HepG2 (cell line): ENCODE results near the gene NFRKB. TPM values are rescaled to one million over a fixed set of nuclear protein-coding genes. Genes with fewer than 3 reads are reported as not detected.

Experiments
- GABPA ChIP-seq, 2 experiments: IDR thresholded peaks; 2 replicates each; pipeline ENCODE4 v1.6.1; 2011 to 2016; ENCODE audit warnings: low read depth in 2 of 2, low read length in 1 of 2, missing biosample characterization in 1 of 2, missing genetic modification characterization in 1 of 2
- HOMEZ ChIP-seq: IDR thresholded peaks from 2 replicates; pipeline ENCODE4 v1.6.1; 2016; ENCODE audit warnings: low read depth
- MAFG ChIP-seq: sonication (generic); formaldehyde crosslinking; IDR thresholded peaks from 2 replicates; pipeline ENCODE4 v1.5.1; 2020; ENCODE audit warnings: mild to moderate bottlenecking, missing genetic modification reagents
- NCOA5 ChIP-seq: sonication (generic); formaldehyde crosslinking; IDR thresholded peaks from 2 replicates; pipeline ENCODE4 v1.4.0; 2020; ENCODE audit warnings: missing genetic modification reagents
- PPARG ChIP-seq: conservative IDR thresholded peaks from 2 replicates; pipeline ENCODE4 v1.6.1; 2016; ENCODE audit warnings: missing biosample characterization, missing genetic modification reagents
- REST ChIP-seq, 2 experiments: IDR thresholded peaks; 2 replicates each; pipeline ENCODE4 v1.6.1; 2011 to 2012; ENCODE audit warnings: low read length in 2 of 2, borderline replicate concordance in 1 of 2, low read depth in 1 of 2, mild to moderate bottlenecking in 1 of 2, moderate library complexity in 1 of 2
- USF2 ChIP-seq, 2 experiments: sonication (generic) in 1 of 2; formaldehyde crosslinking in 1 of 2; IDR thresholded peaks; 2 replicates each; pipeline versions ENCODE4 v1.5.1 to v1.6.1; 2011 to 2020; ENCODE audit warnings: borderline replicate concordance in 1 of 2, low read depth in 1 of 2, low read length in 1 of 2, mild to moderate bottlenecking in 1 of 2, missing genetic modification reagents in 1 of 2, moderate library complexity in 1 of 2
- ZBTB46 ChIP-seq: sonication (generic); formaldehyde crosslinking; IDR thresholded peaks from 2 replicates; pipeline ENCODE4 v1.4.0; 2020; ENCODE audit warnings: mild to moderate bottlenecking, missing genetic modification reagents, borderline replicate concordance
- ZNF18 ChIP-seq: sonication (generic); formaldehyde crosslinking; IDR thresholded peaks from 2 replicates; pipeline ENCODE4 v1.8.0; 2022; ENCODE audit warnings: mild to moderate bottlenecking, missing genetic modification reagents; ENCODE audit not compliant: insufficient replicate concordance
- ZNF180 ChIP-seq: sonication (generic); formaldehyde crosslinking; IDR thresholded peaks from 2 replicates; pipeline ENCODE4 v1.4.0; 2020; ENCODE audit warnings: low read depth, missing genetic modification reagents, borderline replicate concordance
- ZNF230 ChIP-seq: sonication (generic); formaldehyde crosslinking; IDR thresholded peaks from 2 replicates; pipeline ENCODE4 v1.4.0; 2020; ENCODE audit warnings: mild to moderate bottlenecking, missing genetic modification reagents
- ZNF510 ChIP-seq: sonication (generic); formaldehyde crosslinking; IDR thresholded peaks from 2 replicates; pipeline ENCODE4 v1.4.0; 2020; ENCODE audit warnings: low read depth, mild to moderate bottlenecking, missing genetic modification reagents
- ZNF839 ChIP-seq: sonication (generic); formaldehyde crosslinking; IDR thresholded peaks from 2 replicates; pipeline ENCODE4 v1.4.0; 2020; ENCODE audit warnings: missing genetic modification reagents, mild to moderate bottlenecking, borderline replicate concordance
- ZSCAN25 ChIP-seq: sonication (generic); formaldehyde crosslinking; IDR thresholded peaks from 2 replicates; pipeline ENCODE4 v1.8.0; 2022; ENCODE audit warnings: mild to moderate bottlenecking, missing genetic modification reagents
- ZZZ3 ChIP-seq: sonication (generic); formaldehyde crosslinking; IDR thresholded peaks from 2 replicates; pipeline ENCODE4 v1.4.0; 2020; ENCODE audit warnings: missing genetic modification reagents, mild to moderate bottlenecking, borderline replicate concordance
- polyA plus RNA-seq, 8 experiments: library from polyadenylated mRNA; depleted of rRNA in 3 of 8; stranded (reverse) in 7 of 8; unstranded in 1 of 8; fragments of >200 nt; fragmentation: Illumina TruSeq in 4 of 8; extraction: Trizol in 4 of 8; gene quantifications; 2 replicates each; pipeline versions ENCODE4 v1.2.1 to v1.2.3, GENCODE V29; 2011 to 2016; ENCODE audit warnings: low read depth in 4 of 8, missing spikeins in 1 of 8, mixed read lengths in 1 of 8; ENCODE audit not compliant: insufficient read depth in 1 of 8
- total RNA-seq, 5 experiments: library from RNA; depleted of rRNA; stranded (reverse); fragments of >200 nt; fragmentation: Illumina TruSeq; extraction: Trizol; gene quantifications; 2 replicates each; pipeline ENCODE4 v1.2.3, GENCODE V29; 2016; ENCODE audit warnings: low read depth in 1 of 5

NFRKB gene
- total and polyA plus RNA-seq, 2 of the 13 experiments (the other 11 are each of a cell fraction or from before 2014, with no cell fraction given), result 22.9 to 23.7 TPM

- no peak for TF ChIP-seq ZNF180
- peak; percentile 44 for TF ChIP-seq ZNF18 (CRISPR knock-in tag)
- no peak for TF ChIP-seq PPARG (CRISPR knock-in tag)
- TF ChIP-seq HOMEZ (CRISPR knock-in tag), result no peak
- TF ChIP-seq USF2 (IDR thresholded peaks at IDR 0.05; ENCODE audit: low read depth, low read length), result no peak
- 0 out of 2 replicates have a peak, but pooled peaks have one; percentile 23 for TF ChIP-seq USF2 (CRISPR knock-in tag; IDR thresholded peaks at IDR 0.05; ENCODE audit: borderline replicate concordance)
- no peak for TF ChIP-seq MAFG (CRISPR knock-in tag)
- no peak for TF ChIP-seq ZNF510 (CRISPR knock-in tag)
- no peak for TF ChIP-seq ZSCAN25
- TF ChIP-seq ZZZ3 (CRISPR knock-in tag), result no peak
- TF ChIP-seq GABPA (IDR thresholded peaks at IDR 0.05; ENCODE audit: low read depth, low read length), result 0 out of 2 replicates have a peak, but pooled peaks have one; percentile 16
- TF ChIP-seq GABPA (CRISPR knock-in tag; IDR thresholded peaks at IDR 0.05; ENCODE audit: low read depth), result no peak
- no peak for TF ChIP-seq ZNF839
- no peak for TF ChIP-seq NCOA5 (CRISPR knock-in tag)
- 0 out of 4 replicates have a peak, but pooled peaks of 1 of the 2 experiments have one; percentile 12 for TF ChIP-seq REST (IDR thresholded peaks at IDR 0.05; ENCODE audit: borderline replicate concordance in 1 of 2, low read depth in 1 of 2, low read length in 2 of 2)
- no peak for TF ChIP-seq ZBTB46 (CRISPR knock-in tag)
- 0 out of 2 replicates have a peak, but pooled peaks have one; percentile 55 for TF ChIP-seq ZNF230 (CRISPR knock-in tag)
Measured at GRCh38 chr11:129895126-129896041, at the start of gene NFRKB (continued).
